Embryonic facial prominence (tissue), 1 donor: ENCODE data around the gene NINJ2.

Experiments used
- DNase-seq: peaks from one replicate; pipeline ENCODE4 v3.0.0-alpha.2; 2016; ENCODE audit errors: extremely low spot score

NINJ2 gene

DNA sequence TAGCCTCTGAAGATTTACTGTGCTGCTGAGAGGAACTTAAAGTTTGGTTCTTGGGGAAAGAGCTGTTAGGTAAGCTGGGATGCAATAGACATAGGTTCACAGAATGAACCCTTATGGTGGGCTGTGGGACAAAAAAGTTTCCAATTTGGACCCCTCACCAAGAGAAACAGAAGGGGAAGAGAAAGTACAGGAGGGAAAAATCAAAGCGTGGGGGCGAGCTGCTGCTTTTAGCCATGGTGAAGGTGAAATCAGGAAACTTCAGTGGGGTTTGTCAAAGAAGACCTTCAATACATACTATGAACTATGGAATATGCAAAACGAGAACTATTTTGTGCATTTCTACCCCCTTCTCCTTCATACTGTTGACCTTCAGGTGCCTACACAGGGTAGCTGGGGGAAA lies 10.6 kb upstream of the NINJ2 start:
- no peak for DNase-seq

- no peak for DNase-seq
These were observed 6.3 kb upstream of the NINJ2 start for GRCh38 chr12:669576-669945.

- DNase-seq, result no peak
These were observed 4.8 kb upstream of the NINJ2 start for GRCh38 chr12:668090-668481.

DNA sequence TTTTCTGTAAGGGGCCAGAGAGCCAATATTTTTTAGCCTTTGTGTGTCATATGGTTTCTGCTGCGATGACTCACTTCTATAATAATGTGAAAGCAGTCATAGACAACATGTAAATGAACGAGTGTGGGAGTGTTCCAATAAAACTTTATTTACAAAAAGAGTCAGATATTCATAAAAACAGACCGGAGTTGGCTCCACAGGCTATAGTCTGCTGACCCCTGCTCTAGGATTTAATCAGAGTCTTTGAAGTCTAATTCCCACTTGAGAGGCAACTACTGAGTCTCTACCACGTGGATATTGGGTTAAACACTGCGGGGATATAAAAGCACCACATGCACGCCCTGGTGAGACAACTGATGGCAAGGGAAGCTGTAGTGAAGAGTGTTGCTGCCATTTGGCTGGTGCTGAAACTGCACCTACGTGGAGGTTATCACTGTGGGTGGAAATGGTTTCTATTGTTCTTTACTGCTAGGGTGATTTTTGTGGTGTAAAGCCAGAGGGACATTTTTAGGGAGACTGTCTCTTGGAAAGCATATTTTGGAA lies 3.6 kb upstream of the NINJ2 start:
- no peak for DNase-seq

GRCh38 chr12:666066-666465 lies 2.8 kb upstream of the NINJ2 start:
- no peak for DNase-seq

DNA sequence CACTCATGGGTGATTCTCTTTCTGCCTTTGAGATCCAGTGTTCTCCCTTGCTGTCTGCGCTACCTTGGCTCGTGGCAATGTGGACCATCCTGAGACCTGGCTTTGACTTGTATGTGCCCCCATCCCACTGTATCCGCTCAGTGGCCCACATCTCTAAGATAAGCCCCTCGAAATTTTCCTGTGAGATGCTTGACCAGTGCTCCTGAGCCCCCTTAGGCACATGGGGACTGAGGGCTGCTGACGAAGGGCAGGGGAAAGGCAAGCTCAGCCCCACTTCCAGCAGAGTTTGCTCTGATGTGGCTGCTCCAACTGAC lies 1.5 kb upstream of the NINJ2 start:
- no peak for DNase-seq

- DNase-seq, result no peak
These were observed 982 bp upstream of the NINJ2 start for GRCh38 chr12:664075-664778.

- no peak for DNase-seq
These were observed 516 bp downstream of the NINJ2 start for GRCh38 chr12:662566-663292.

DNA sequence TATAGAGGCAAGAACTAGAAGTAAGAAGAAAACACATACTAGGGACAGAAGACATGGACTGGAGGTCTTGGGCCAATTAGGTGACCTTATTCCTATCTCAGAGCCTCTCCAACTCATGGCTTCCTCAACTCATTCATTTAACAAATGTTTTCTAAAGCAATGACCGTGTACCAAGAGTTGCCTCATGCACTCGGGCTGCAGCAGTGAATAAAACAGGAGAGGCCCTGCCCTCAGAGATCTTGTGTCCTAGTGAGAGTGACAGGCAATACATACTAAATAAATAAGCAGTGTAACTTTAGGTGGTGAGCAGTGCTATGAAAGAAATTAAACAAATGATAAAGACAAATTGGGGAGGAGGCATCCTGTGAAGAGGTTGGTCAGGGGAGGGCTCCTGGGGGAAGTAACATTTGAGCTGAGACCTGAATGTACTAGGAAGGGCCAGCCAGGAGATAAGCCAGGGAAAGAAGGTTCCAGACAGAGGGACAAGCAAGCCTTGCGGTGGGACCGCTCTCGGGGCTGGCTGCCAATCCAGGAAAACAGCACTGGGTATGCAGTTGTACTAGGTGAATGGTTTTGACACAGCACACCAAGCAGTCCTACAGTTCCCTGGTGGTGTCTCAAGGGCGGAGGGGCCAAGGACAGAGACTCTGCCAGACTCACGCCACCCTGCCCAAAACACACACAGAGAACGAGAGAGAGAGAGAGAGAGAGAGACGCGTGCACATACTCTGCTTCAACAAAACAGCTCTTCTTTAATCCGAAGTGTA lies 1.3 kb downstream of the NINJ2 start:
- no peak for DNase-seq

GRCh38 chr12:659090-659683 lies 4.1 kb downstream of the NINJ2 start:
- DNase-seq, result no peak

- no peak for DNase-seq
These were observed 12.3 kb downstream of the NINJ2 start for GRCh38 chr12:650983-651382.

GRCh38 chr12:647385-648085 lies 15.7 kb downstream of the NINJ2 start:
- DNase-seq, result no peak

DNA sequence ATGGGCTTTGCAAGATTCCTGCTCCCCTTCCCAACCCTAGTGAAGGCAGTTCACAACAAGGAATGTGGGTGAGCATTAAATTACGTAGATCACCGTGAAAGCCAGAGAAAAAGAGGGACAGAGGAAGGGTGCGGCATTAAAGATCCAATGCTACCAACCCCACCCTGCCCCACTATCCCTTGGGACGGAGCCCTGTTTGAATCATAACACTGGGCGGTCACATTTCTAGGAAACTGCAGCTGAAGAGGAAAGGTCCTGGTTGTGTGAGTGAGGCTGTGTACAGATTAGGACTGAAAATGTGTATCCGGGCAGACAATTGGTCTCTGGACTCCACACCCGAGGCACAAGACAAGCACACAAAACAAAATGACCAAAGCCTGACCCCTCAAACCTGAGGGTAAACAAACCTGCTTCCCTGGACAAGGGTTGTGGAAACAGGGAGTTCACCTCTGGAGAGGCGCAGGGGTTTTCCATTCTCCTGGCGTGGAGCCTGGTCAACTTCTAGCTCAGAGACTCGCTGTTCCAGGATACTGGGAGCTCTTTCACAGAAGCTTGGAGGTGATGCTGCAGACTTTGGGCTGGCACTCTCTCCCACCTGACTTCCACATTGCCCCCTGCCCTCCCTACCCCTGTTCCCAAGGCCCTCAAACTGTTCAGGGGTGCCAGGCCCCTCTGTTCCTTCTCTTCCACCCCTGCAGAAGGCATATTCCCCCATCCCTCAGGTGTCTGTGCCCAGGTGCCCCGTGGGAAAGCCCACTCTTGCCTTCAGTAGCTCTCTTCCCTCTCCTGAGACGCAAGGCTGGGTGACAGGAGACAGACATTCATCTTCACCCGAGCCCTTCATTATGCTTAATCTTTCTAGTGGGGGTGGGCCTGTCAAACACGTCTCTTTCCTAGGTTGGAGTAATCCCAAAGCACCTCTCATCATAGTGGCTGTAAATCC lies 16.5 kb downstream of the NINJ2 start:
- DNase-seq, result no peak

DNA sequence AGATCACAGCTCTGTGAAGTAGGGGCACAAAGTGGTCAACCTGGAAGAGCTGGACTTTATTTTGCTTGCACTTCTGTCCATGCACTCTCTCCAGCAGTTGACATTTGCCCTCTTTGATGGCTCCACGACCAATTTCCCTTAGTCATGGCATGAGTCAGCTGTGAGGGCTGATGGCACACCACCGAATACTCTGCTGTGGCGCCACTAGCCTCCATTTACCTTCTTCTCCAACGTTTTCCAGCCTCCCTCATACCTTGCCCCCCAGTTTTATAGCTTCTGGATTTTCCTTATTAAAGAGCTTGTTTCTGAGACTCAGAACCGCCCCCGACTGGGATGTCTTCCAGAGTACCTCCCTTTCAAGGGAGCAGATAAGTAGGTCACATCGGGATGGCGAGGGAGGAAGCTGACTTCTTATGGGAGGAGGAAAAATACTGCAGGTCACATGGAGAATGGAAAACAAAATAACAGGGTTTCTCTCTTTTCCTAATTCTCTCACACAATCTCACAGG lies 17.6 kb downstream of the NINJ2 start:
- DNase-seq, result no peak

GRCh38 chr12:644818-645552 lies 18.3 kb downstream of the NINJ2 start:
- DNase-seq, result no peak

DNA sequence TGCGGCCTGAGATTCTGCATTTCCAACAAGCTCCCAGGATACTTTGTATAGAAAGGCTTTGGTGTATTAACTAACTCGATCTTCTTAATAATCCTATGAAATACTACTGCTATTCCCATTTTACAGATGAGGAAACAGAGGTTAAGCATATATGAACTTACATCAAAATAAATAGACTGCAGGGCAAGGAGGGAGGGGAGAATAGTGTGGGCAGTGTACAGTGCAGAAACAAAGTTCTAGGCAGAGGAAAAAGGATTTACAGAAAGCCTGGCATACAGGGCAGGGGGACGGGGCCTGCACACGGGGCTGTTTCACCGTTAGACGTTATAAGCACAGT lies 19.0 kb downstream of the NINJ2 start:
- no peak for DNase-seq

- no peak for DNase-seq
These were observed 19.6 kb downstream of the NINJ2 start for GRCh38 chr12:643475-644302.

DNA sequence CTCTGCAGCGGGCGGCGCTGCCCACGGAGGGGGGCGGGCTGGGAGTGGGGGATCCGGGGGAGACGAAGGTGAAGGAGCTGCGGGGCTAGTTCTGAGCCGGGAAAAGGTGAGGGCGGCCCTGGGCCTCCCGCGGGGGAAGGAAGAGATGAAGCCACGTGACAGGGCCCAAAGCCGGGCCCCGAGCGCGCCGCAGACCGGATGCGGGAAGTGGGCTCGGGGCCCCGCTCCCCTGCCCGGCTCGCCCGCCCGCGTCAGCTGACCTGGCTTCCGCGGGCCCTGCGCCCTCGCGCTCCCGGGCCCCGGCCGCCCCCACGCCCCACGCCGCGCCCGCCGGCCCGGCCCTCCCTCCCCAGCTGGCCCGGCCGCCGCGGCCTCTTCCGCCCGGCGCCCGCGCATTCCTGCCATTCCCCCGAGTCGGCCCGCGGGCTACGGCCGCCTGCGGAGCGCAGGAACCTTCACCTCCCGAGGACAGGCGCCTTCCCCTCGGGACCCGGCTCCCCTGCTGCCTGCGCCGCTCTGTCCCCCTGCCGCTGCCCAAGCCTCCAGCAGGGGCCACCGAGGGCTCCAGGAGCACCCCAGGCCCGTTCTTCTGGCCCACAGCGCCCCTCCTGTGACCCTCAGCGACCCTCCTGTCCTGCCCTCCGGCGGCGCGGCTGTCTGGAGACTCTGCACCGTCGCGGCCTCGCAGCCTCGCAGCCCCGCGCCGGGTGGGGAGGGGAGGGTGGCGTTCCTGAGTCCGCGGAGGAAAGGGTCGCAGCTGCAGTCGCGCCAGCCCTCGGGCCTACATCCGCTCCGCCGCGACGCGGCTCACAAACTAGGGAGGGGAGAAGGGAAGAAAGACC lies 20.4 kb downstream of the NINJ2 start:
- no peak for DNase-seq
